ENCODE results near the gene DAB2IP.
"Not testable (repeated sequence)": the region's sequence is repeated elsewhere in the genome, so short reads cannot be mapped to it uniquely, and the experiment has no call there.

GRCh38 chr9:121741919-121742283 is 90.5 kb downstream of the DAB2IP start:
- TF ChIP-seq EZH2 (IDR thresholded peaks at IDR 0.05; ENCODE audit: borderline replicate concordance, low read depth, low read length, severe bottlenecking); CTCF (IDR thresholded peaks at IDR 0.05; ENCODE audit: borderline replicate concordance, extremely low read depth, low read length, poor library complexity, severe bottlenecking): not testable (repeated sequence)

All from DND-41 (cell line).